ENCODE data around the gene POU2F2.

- TF ChIP-seq POLR2AphosphoS5 (IDR thresholded peaks at IDR 0.05; ENCODE audit: low read length) (no peak), CREB1 (IDR thresholded peaks at IDR 0.05; ENCODE audit: low read depth) (no peak), CTCF (IDR thresholded peaks at IDR 0.05 in 2 of 3, conservative IDR thresholded peaks at IDR 0.05 in 1 of 3; ENCODE audit: control insufficient read depth in 2 of 3, extremely low read depth in 1 of 3, insufficient read depth in 1 of 3, low read depth in 3 of 3, low read length in 3 of 3) (no peak), ZZZ3 (IDR thresholded peaks at IDR 0.05; ENCODE audit: control insufficient read depth, insufficient read length, low read depth) (no peak), EZH2 (IDR thresholded peaks at IDR 0.05; ENCODE audit: borderline replicate concordance, control insufficient read depth, low read depth, low read length) (no peak), NFYB (IDR thresholded peaks at IDR 0.05; ENCODE audit: insufficient read depth, low read depth, low read length) (no peak), MYB (IDR thresholded peaks at IDR 0.05; ENCODE audit: borderline replicate concordance, low read depth, low read length) (no peak), SUZ12 (IDR thresholded peaks at IDR 0.05; ENCODE audit: unreplicated experiment) (no peak), NR2C2 (IDR thresholded peaks at IDR 0.05; ENCODE audit: borderline replicate concordance, control insufficient read depth, insufficient read length, low read depth) (no peak), GATAD2B (conservative IDR thresholded peaks at IDR 0.05; ENCODE audit: low read depth) (no peak)
- TF ChIP-seq, protein P1, sequence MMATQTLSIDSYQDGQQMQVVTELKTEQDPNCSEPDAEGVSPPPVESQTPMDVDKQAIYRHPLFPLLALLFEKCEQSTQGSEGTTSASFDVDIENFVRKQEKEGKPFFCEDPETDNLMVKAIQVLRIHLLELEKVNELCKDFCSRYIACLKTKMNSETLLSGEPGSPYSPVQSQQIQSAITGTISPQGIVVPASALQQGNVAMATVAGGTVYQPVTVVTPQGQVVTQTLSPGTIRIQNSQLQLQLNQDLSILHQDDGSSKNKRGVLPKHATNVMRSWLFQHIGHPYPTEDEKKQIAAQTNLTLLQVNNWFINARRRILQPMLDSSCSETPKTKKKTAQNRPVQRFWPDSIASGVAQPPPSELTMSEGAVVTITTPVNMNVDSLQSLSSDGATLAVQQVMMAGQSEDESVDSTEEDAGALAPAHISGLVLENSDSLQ (IDR thresholded peaks at IDR 0.05) = no peak
- TF ChIP-seq, protein P2, sequence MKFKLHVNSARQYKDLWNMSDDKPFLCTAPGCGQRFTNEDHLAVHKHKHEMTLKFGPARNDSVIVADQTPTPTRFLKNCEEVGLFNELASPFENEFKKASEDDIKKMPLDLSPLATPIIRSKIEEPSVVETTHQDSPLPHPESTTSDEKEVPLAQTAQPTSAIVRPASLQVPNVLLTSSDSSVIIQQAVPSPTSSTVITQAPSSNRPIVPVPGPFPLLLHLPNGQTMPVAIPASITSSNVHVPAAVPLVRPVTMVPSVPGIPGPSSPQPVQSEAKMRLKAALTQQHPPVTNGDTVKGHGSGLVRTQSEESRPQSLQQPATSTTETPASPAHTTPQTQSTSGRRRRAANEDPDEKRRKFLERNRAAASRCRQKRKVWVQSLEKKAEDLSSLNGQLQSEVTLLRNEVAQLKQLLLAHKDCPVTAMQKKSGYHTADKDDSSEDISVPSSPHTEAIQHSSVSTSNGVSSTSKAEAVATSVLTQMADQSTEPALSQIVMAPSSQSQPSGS (IDR thresholded peaks at IDR 0.05; ENCODE audit: low read length) = no peak
- TF ChIP-seq, protein P3, sequence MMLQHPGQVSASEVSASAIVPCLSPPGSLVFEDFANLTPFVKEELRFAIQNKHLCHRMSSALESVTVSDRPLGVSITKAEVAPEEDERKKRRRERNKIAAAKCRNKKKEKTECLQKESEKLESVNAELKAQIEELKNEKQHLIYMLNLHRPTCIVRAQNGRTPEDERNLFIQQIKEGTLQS (IDR thresholded peaks at IDR 0.05; ENCODE audit: borderline replicate concordance, extremely low read depth, low read depth, low read length) = no peak
These were observed 27.7 kb upstream of the POU2F2 start for GRCh38 chr19:42159942-42160341.

Measured in GM12878 (cell line).